ENCODE data around the gene TNFRSF4. TPM values are rescaled to one million over a fixed set of nuclear protein-coding genes. Genes with fewer than 3 reads are reported as not detected.

Gene TNFRSF4
- total and polyA plus RNA-seq, 8 donors: 2.0 to 4.5 (median 3.1) TPM

DNA sequence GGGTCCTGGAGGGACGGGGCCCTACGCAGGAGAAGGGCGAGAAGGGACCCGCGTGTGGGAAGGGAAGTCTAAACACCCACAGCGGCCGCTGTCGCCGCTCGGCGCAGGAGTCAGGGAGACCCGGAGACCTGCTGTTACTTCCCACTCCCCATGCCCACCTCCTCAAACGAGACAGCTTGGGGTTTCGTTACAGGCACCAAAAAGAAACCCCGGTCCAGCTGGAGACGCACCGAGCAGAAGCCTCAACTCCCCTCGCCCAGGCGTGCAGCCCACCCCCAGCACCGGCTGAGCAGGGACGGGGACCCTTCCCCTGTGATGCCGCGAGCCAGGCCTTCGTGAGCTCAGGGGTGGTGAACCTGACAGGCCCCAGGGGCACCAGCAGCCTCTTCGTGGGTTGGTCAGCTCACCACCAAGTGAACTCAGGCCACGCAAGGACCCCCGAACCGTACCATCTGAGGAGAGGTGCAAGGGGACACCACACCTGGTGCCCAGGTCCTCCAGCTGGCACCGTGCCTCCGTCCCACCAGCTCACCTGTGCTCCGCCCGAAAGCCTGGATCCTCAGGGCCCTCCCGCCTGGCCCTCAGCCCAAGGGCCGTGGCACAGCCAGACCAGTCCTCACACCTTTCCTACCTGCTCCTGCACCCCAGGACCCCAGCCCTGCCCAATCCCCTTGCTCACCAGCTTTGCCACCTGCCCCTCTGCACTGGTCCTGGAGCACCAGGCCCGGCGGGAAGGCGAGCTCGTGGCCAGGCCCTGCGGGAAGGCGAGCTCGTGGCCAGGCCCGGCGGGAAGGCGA lies 12.8 kb upstream of the TNFRSF4 start:
- Histone ChIP-seq H3K4me1 (peaks cover 0 to 26% of the 10 kb centered on the region in 2 donors), H3K4me3 (no peak overlapping the region), H3K36me3 (peaks cover 0 to 78% of the 10 kb centered on the region in 2 donors), H3K27me3 (no peaks in the 10 kb centered on the region), H3K27ac (no peak overlapping the region), H3K9me3 (no peaks in the 10 kb centered on the region)
- DNase-seq: no peak
- no peak for ATAC-seq
- intact Hi-C loops (cut with DNase I): no loop called here
- TF ChIP-seq, protein P1, sequence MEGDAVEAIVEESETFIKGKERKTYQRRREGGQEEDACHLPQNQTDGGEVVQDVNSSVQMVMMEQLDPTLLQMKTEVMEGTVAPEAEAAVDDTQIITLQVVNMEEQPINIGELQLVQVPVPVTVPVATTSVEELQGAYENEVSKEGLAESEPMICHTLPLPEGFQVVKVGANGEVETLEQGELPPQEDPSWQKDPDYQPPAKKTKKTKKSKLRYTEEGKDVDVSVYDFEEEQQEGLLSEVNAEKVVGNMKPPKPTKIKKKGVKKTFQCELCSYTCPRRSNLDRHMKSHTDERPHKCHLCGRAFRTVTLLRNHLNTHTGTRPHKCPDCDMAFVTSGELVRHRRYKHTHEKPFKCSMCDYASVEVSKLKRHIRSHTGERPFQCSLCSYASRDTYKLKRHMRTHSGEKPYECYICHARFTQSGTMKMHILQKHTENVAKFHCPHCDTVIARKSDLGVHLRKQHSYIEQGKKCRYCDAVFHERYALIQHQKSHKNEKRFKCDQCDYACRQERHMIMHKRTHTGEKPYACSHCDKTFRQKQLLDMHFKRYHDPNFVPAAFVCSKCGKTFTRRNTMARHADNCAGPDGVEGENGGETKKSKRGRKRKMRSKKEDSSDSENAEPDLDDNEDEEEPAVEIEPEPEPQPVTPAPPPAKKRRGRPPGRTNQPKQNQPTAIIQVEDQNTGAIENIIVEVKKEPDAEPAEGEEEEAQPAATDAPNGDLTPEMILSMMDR (IDR thresholded peaks at IDR 0.05): no peak

DNA sequence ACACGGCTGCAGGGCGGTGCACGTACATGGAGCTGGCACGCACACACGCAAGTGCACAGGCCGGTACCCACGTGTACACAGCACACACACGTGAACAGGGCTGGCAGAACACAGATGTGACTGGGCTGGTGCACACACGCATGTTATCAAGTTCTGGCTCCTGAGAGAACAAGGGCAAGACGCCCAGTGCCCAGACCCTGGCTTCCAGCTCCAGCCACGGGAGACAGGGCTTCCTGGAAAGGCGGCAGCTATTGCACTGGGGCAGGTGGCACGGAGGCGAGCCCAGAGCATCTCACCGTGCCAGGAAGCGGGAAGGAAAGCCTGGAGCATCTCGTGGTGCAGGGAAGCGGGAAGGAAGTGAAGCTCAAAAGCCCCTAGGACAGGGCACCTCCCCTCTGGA lies 12.0 kb upstream of the TNFRSF4 start:
- Histone ChIP-seq H3K36me3 (peaks cover 0 to 86% of the 10 kb centered on the region in 2 donors), H3K9me3 (no peaks in the 10 kb centered on the region), H3K4me1 (peaks cover 0 to 24% of the 10 kb centered on the region in 2 donors), H3K27ac (no peak overlapping the region), H3K27me3 (no peaks in the 10 kb centered on the region), H3K4me3 (no peak overlapping the region)
- TF ChIP-seq, protein P1 (IDR thresholded peaks at IDR 0.05): no peak
- DNase-seq (no peak), ATAC-seq (no peak)
- intact Hi-C loops (cut with DNase I): no loop called here

DNA sequence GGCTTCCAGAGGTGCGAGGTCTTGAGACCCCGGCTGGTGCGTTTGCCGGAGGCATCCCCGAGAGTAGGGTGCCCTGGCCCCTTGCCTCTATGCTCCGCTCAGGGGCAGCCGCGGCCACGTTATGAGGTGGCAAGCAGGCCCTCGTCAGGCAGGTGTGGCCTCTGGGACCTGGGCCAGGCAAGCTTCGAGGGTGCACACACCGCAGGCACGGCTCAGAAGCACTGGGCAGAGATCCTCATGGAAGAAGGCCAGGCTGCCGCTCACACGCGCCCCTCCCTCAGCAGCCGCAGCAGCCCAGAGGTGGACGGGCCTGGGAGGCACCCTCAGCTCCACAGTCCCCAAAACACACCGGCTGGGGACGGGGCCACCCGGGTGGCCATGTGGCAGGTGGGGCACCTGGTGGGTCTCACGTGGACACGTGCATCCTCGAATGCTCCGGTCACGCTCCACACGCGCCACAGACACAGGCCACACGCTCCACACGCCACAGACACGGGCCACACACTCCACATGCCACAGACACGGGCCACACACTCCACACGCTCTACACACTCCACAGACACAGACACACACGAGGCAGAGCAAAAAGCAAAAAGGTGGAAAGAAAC lies 11.4 kb upstream of the TNFRSF4 start:
- Histone ChIP-seq H3K27ac (no peak overlapping the region), H3K36me3 (peaks cover 0 to 92% of the 10 kb centered on the region in 2 donors), H3K4me1 (peaks cover 0 to 18% of the 10 kb centered on the region in 2 donors), H3K9me3 (no peaks in the 10 kb centered on the region), H3K27me3 (no peaks in the 10 kb centered on the region), H3K4me3 (no peak overlapping the region)
- DNase-seq (peak in 1 of 4 donors; percentile 67), ATAC-seq (peak; percentile 87)
- intact Hi-C loops (cut with DNase I): no loop called here
- TF ChIP-seq, protein P1 (IDR thresholded peaks at IDR 0.05): no peak

DNA sequence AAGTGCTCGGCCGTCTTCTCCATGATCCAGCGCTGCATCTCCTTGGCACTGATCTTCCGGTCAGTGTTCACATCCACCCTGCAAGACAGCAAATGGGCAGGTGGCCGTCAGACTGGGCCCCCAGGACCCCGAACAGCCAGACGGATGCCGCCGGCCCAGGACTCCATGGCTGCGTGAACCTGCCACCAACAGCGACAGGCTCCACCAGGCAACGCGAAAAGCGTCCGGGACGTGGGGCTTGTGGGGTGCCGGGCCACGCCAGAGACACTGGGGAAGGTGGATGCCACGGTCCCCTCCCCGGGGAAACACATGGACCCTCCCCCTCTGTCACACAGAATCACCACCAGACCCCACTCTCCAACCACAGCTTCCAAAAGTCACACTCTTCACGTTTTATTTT lies 9.9 kb upstream of the TNFRSF4 start:
- intact Hi-C loops (cut with DNase I): no loop called here

DNA sequence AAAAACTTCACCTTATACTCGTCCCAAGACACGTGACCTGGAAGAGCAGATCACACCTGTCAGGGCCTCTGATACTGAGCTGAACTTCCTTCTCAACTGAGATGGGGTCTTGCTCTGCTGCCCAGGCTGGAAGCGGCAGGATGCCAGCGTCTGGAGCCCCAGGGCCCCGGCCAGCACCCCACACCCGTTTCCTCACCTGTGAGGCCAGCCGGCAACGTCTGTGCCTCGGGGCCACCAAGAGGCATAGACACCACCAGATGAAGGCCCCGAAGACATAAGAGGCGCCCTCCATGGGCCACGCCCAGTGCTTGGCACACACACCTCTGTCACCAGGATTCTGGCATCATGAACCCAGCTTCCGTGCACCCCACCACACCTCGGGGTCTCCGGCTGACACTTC lies 9.4 kb upstream of the TNFRSF4 start:
- H3K36me3 ChIP-seq: peaks cover 0 to 100% of the 10 kb centered on the region in 2 donors
- intact Hi-C loops (cut with DNase I): no loop called here
- TF ChIP-seq, protein P1 (IDR thresholded peaks at IDR 0.05): no peak

More for the DNA sequence above, 9.9 kb upstream of the TNFRSF4 start:
- Histone ChIP-seq H3K4me1 (peaks cover 0 to 6% of the 10 kb centered on the region in 2 donors), H3K27me3 (no peaks in the 10 kb centered on the region), H3K36me3 (peaks cover 0 to 100% of the 10 kb centered on the region in 2 donors), H3K27ac (no peak overlapping the region), H3K4me3 (no peak overlapping the region), H3K9me3 (no peaks in the 10 kb centered on the region)
- ATAC-seq (no peak), DNase-seq (no peak)
- TF ChIP-seq, protein P1 (IDR thresholded peaks at IDR 0.05): no peak

More for the DNA sequence above, 9.4 kb upstream of the TNFRSF4 start:
- Histone ChIP-seq H3K27ac (no peak overlapping the region), H3K9me3 (no peaks in the 10 kb centered on the region), H3K27me3 (no peaks in the 10 kb centered on the region), H3K4me1 (peaks cover 0 to 6% of the 10 kb centered on the region in 2 donors), H3K4me3 (no peak overlapping the region)
- DNase-seq (no peak), ATAC-seq (no peak)

Data from left lung (tissue), 10 donors.